Left lung (tissue), 10 donors: ENCODE measurements around the gene SIGLEC5. TPM values are rescaled to one million over a fixed set of nuclear protein-coding genes. Genes with fewer than 3 reads are reported as not detected.

Source experiments
- ATAC-seq: fragments of 200-7000 bp; cut with Tn5 transposase; one replicate; pipeline ENCODE4 v1.9.1; 2020; ENCODE audit warnings: moderate library complexity
- DNase-seq, 4 donors: peaks; one replicate each; pipeline ENCODE4 v3.0.0-alpha.2; 2013 to 2020
- H3K27ac ChIP-seq, 2 donors: fragments of 200-600 bp; sonication (generic) in 1 of 2; one replicate each; pipeline versions ENCODE4 v1.5.0 to v1.8.0; 2020 to 2021
- H3K27me3 ChIP-seq, 2 donors: fragments of 200-600 bp; sonication (generic) in 1 of 2; one replicate each; pipeline versions ENCODE4 v1.5.0 to v1.8.0; 2020 to 2021
- H3K36me3 ChIP-seq, 2 donors: fragments of 200-600 bp; sonication (generic) in 1 of 2; one replicate each; pipeline versions ENCODE4 v1.5.0 to v1.8.0; 2020 to 2021
- H3K4me1 ChIP-seq, 2 donors: fragments of 200-600 bp; one replicate each; pipeline ENCODE4 v1.8.0; 2021
- H3K4me3 ChIP-seq, 2 donors: fragments of 200-600 bp; sonication (generic) in 1 of 2; one replicate each; pipeline versions ENCODE4 v1.5.0 to v1.8.0; 2020 to 2021; ENCODE audit warnings: mild to moderate bottlenecking in 1 of 2
- H3K9me3 ChIP-seq, 2 donors: fragments of 200-600 bp; sonication (generic) in 1 of 2; one replicate each; pipeline versions ENCODE4 v1.5.0 to v1.8.0; 2020 to 2021
- CTCF ChIP-seq, 2 donors: fragments of 200-600 bp; sonication (generic) in 1 of 2; IDR thresholded peaks; one replicate each; pipeline versions ENCODE4 v1.5.0 to v1.8.0; 2021; ENCODE audit warnings: antibody characterized with exemption in 2 of 2
- intact Hi-C, 2 donors: fragments of 100-400 bp; cut with DNase I; formaldehyde crosslinking; loops; one replicate each; pipeline versions ENCODE4 v1.11.2 to v1.14.2; 2022
- polyA plus RNA-seq, 6 donors: library from polyadenylated mRNA; unstranded; fragments of 120-200 nt; gene quantifications; one replicate each; pipeline ENCODE4 v1.2.1, GENCODE V29; 2013; ENCODE audit not compliant: insufficient read length in 6 of 6
- total RNA-seq, 2 donors: library from RNA; stranded (reverse); fragmentation: NEBNext Ultra II Directional; extraction: Animal tissue kit (Norgen Biotek cat#: 25700); gene quantifications; one replicate each; pipeline ENCODE4 v1.2.1, GENCODE V29; 2021
- donor health status: DM: no; HTN: yes; CAD: no.
- donor health status: DM: no; HTN: no; CAD: no.

SIGLEC5 gene
- total and polyA plus RNA-seq, 8 donors, result 0.50 to 11.0 (median 0.54) TPM; not detected in 3

- Histone ChIP-seq H3K4me1 (peaks cover 4 to 17% of the 10 kb centered on the region in 2 donors), H3K36me3 (peaks cover 4 to 28% of the 10 kb centered on the region in 2 donors), H3K4me3 (no peak overlapping the region), H3K27ac (no peak overlapping the region), H3K9me3 (peaks cover 0 to 25% of the 10 kb centered on the region in 2 donors), H3K27me3 (no peaks in the 10 kb centered on the region)
- no peak for DNase-seq
- TF ChIP-seq CTCF (IDR thresholded peaks at IDR 0.05), result no peak
- intact Hi-C loops, result no loop called here
- ATAC-seq, result no peak
Measured at GRCh38 chr19:51589511-51589910, 40.7 kb downstream of the SIGLEC5 start.

GRCh38 chr19:51587264-51588191 is 42.7 kb downstream of the SIGLEC5 start:
- intact Hi-C loops, result no loop called here
- Histone ChIP-seq H3K27me3 (no peaks in the 10 kb centered on the region), H3K4me1 (peaks cover 0 to 3% of the 10 kb centered on the region in 2 donors), H3K4me3 (no peak overlapping the region), H3K36me3 (peaks cover 5 to 47% of the 10 kb centered on the region in 2 donors), H3K9me3 (peaks cover 0 to 25% of the 10 kb centered on the region in 2 donors), H3K27ac (no peak overlapping the region)
- no peak for TF ChIP-seq CTCF (IDR thresholded peaks at IDR 0.05)
- no peak for ATAC-seq
- no peak for DNase-seq

GRCh38 chr19:51586799-51587198 is 43.4 kb downstream of the SIGLEC5 start:
- H3K4me3 ChIP-seq, result no peak overlapping the region
- intact Hi-C loops, result no loop called here
- ATAC-seq, result no peak
- peaks cover 0 to 3% of the 10 kb centered on the region in 2 donors for H3K4me1 ChIP-seq
- H3K27ac ChIP-seq, result no peak overlapping the region
- DNase-seq, result no peak
- no peaks in the 10 kb centered on the region for H3K27me3 ChIP-seq
- peaks cover 5 to 55% of the 10 kb centered on the region in 2 donors for H3K36me3 ChIP-seq
- H3K9me3 ChIP-seq, result peaks cover 0 to 25% of the 10 kb centered on the region in 2 donors
- TF ChIP-seq CTCF (IDR thresholded peaks at IDR 0.05), result no peak

DNA sequence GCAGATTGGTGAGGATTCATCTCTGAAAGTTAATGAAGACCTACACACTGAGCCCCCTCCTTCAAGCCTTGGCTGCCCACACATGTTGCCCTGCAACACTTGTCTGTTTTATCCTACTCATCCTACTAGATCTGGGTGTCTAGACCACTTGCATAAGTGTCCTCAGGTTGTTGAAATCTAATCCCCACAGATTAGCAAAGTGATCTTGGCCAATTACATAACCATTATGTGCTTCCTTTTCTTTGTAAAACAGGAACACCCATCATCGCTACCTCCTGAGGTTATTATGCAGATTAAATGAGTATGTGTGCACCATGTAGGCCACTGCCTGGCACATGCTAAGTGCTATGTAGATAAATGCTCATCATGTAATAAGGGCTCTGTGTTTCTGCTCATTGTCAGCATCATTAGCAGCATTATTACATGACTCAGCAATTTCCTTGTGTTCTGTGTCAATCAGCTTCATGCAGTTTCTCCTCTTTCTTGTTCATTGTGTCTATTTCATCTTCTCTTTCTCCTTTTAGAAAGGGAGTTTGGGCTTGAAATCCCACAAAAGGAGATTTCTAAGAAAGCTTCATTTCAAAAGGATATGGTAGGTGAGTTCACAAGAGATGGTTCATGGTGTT is 44.0 kb downstream of the SIGLEC5 start:
- Histone ChIP-seq H3K4me3 (no peak overlapping the region), H3K9me3 (peaks cover 0 to 25% of the 10 kb centered on the region in 2 donors), H3K27ac (no peak overlapping the region), H3K4me1 (peaks cover 0 to 3% of the 10 kb centered on the region in 2 donors), H3K36me3 (peaks cover 5 to 61% of the 10 kb centered on the region in 2 donors), H3K27me3 (no peaks in the 10 kb centered on the region)
- intact Hi-C loops, result no loop called here
- no peak for TF ChIP-seq CTCF (IDR thresholded peaks at IDR 0.05)
- DNase-seq (no peak), ATAC-seq (no peak)

- Histone ChIP-seq H3K4me3 (no peak overlapping the region), H3K9me3 (no peaks in the 10 kb centered on the region), H3K27ac (no peak overlapping the region), H3K4me1 (peaks cover 0 to 17% of the 10 kb centered on the region in 2 donors), H3K27me3 (no peaks in the 10 kb centered on the region), H3K36me3 (peaks cover 0 to 48% of the 10 kb centered on the region in 2 donors)
- DNase-seq (no peak), ATAC-seq (no peak)
- intact Hi-C loops, result no loop called here
- TF ChIP-seq CTCF (IDR thresholded peaks at IDR 0.05), result no peak
Measured at GRCh38 chr19:51576850-51577249, 53.4 kb downstream of the SIGLEC5 start.
